Activated naive CD8-positive, alpha-beta T cell treated with anti-CD3 and anti-CD28 coated beads, Interleukin-2, amount 10 ng/mL, durations not matched to agents 7 days and 5 days (primary cell): ENCODE measurements around the gene RMC1. TPM values are rescaled to one million over a fixed set of nuclear protein-coding genes. Genes with fewer than 3 reads are reported as not detected.
"Not testable (repeated sequence)": the region's sequence is repeated elsewhere in the genome, so short reads cannot be mapped to it uniquely, and the experiment has no call there.

Experiments used
- ATAC-seq: fragments of 150-1000 bp; cut with Tn5 transposase; one replicate; pipeline ENCODE4 v1.10.0; 2021; ENCODE audit warnings: low read depth, moderate library complexity
- POLR2A ChIA-PET: fragments of 350-600 bp; sonication (Branson Sonifier 250); formaldehyde crosslinking; loops from one replicate; lab custom pipeline; 2021; ENCODE audit warnings: antibody characterized with exemption; lab: Charles Lee
- DNase-seq: peaks from one replicate; pipeline ENCODE4 v3.0.0; 2021
- H3K27ac Mint-ChIP-seq: one replicate; pipeline ENCODE4 v1.8.0; 2022; ENCODE audit warnings: mild to moderate bottlenecking, mixed read lengths
- H3K27me3 Mint-ChIP-seq: one replicate; pipeline ENCODE4 v1.8.0; 2022; ENCODE audit warnings: mild to moderate bottlenecking, moderate library complexity, mixed read lengths
- H3K36me3 Mint-ChIP-seq: one replicate; pipeline ENCODE4 v1.8.0; 2021; ENCODE audit warnings: mild to moderate bottlenecking, mixed read lengths
- H3K4me1 Mint-ChIP-seq: one replicate; pipeline ENCODE4 v1.8.0; 2021; ENCODE audit warnings: mixed read lengths
- H3K4me3 Mint-ChIP-seq: one replicate; pipeline ENCODE4 v1.8.0; 2022; ENCODE audit warnings: mild to moderate bottlenecking, moderate library complexity, mixed read lengths
- H3K9me3 Mint-ChIP-seq: one replicate; pipeline ENCODE4 v1.8.0; 2021; ENCODE audit warnings: mixed read lengths
- total RNA-seq, 2 experiments: library from RNA; stranded (reverse); gene quantifications; one replicate each; pipeline ENCODE4 v1.2.3, GENCODE V29; 2021

The RMC1 gene
- total RNA-seq, 2 experiments from 2014 or later, result 55.8 to 58.3 TPM

GRCh38 chr18:23484561-23485182, 18.6 kb upstream of the RMC1 start:
- Mint-ChIP-seq H3K9me3 (no peaks in the 10 kb centered on the region), H3K27me3 (no peaks in the 10 kb centered on the region), H3K27ac (no peak overlapping the region), H3K4me1 (peaks cover 10% of the 10 kb centered on the region), H3K4me3 (no peak overlapping the region), H3K36me3 (peaks cover 10% of the 10 kb centered on the region)
- POLR2A ChIA-PET, result interaction anchor here (0.6 kb wide), 1 partner anchor 21 kb away, joined by 5 read pairs; no protein-coding TSS in a partner anchor
- DNase-seq, result no peak
- ATAC-seq, result no peak

- no peak overlapping the region for H3K27ac Mint-ChIP-seq
- H3K4me1 Mint-ChIP-seq, result peaks cover 10% of the 10 kb centered on the region
- POLR2A ChIA-PET, result no interaction called here
- peaks cover 9% of the 10 kb centered on the region for H3K36me3 Mint-ChIP-seq
- H3K9me3 Mint-ChIP-seq, result peaks cover 3% of the 10 kb centered on the region
- H3K4me3 Mint-ChIP-seq, result no peak overlapping the region
- no peak for DNase-seq
- H3K27me3 Mint-ChIP-seq, result no peaks in the 10 kb centered on the region
- ATAC-seq, result no peak
Measured at GRCh38 chr18:23485386-23485785, 17.9 kb upstream of the RMC1 start.

DNA sequence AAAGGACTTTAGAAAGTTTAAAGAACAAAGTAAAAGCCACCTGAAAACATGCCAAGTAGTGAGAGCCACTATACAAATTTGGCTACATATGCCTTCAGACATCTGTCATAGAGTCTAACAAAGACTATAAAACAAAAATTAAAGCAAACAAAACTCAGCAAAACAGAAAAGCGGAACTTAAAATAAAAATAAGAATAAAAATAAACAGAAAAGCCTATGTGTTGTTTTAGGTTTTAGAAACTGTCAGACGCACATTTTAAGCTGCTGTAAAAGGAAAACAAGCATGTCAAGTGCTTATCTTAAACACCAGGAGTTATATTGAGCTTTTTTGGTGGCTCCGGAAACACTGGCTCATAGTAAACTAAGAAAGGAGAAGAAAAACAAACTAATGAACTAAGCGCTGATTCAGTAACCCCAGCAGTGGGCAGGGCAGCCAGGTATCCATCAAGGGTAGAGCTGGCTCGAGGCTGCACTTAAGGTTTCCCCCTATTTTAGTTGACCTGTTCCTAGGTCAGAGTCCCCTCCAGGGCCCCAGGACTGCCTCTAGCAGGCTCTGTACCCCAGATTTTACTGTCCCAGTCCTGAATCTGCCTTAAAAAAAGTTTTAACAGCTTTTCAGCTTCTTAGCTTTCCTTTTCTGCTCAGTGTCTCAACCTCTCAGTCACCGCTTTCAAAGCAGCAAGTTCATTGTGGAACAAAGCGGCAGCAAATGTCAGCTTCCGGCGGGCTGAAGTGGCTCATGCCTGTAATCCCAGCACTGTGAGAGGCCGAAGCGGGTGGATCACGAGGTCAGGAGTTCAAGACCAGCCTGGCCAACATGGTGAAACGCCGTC, 15.4 kb upstream of the RMC1 start:
- DNase-seq, result peak; percentile 48
- Mint-ChIP-seq H3K27ac (peak overlapping the region; percentile 83), H3K4me1 (peaks cover 10% of the 10 kb centered on the region), H3K36me3 (peaks cover 5% of the 10 kb centered on the region), H3K27me3 (no peaks in the 10 kb centered on the region), H3K9me3 (peaks cover 3% of the 10 kb centered on the region), H3K4me3 (peak overlapping the region; percentile 57)
- ATAC-seq, result peak; percentile 81
- POLR2A ChIA-PET, result interaction anchor here (0.8 to 1.8 kb wide), 6 partner anchors 9 to 438 kb away, joined by 3 to 9 read pairs (median 5); partner anchors contain the start of gene RIOK3

- H3K4me3 Mint-ChIP-seq, H3K4me1 Mint-ChIP-seq, H3K9me3 Mint-ChIP-seq, DNase-seq, H3K36me3 Mint-ChIP-seq, ATAC-seq, H3K27me3 Mint-ChIP-seq, H3K27ac Mint-ChIP-seq, POLR2A ChIA-PET: not testable (repeated sequence)
Measured at GRCh38 chr18:23489586-23489985, 13.7 kb upstream of the RMC1 start.

DNA sequence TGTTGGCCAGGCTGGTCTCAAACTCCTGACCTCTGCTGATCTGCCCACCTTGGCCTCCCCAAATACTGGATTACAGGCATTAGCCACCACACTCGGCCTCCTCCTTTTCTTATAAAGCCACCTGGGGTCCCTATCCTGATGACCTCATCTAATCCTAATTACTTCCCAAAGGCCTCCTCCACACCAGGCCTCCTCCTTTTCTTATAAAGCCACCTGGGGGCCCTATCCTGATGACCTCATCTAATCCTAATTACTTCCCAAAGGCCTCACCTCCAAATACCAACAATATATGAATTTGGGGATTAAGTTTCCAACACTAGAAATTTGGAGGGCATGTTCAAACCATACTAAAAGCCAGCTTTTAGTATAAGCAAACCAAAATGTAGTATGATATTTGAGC, 9.7 kb upstream of the RMC1 start:
- peaks cover 3% of the 10 kb centered on the region for H3K9me3 Mint-ChIP-seq
- ATAC-seq (no peak), DNase-seq (no peak)
- H3K27me3 Mint-ChIP-seq, result no peaks in the 10 kb centered on the region
- peaks cover 2% of the 10 kb centered on the region for H3K36me3 Mint-ChIP-seq
- no peak overlapping the region for H3K4me3 Mint-ChIP-seq
- H3K27ac Mint-ChIP-seq, result no peak overlapping the region
- peaks cover 10% of the 10 kb centered on the region for H3K4me1 Mint-ChIP-seq
- POLR2A ChIA-PET, result no interaction called here

DNA sequence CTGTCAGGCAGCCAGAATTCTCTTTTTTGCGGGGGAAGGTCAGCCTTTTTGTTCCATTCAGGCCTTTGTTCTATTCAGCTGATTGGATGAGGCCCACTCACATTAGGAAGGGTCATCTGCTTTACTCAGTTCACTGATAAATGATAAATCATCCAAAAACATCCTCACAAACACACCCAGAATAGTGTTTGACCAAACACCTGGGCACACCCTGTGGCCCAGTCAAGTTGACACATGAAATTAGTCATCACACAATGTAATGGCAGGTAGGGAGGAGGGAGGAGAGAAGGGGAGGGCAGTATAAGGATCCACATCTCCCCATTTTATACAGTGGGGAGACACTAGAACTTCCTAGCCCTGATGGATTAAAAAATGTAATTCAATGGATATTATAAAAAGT, 8.3 kb upstream of the RMC1 start:
- Mint-ChIP-seq H3K27ac (no peak overlapping the region), H3K36me3 (peaks cover 2% of the 10 kb centered on the region), H3K27me3 (no peaks in the 10 kb centered on the region), H3K4me3 (no peak overlapping the region), H3K9me3 (peaks cover 3% of the 10 kb centered on the region), H3K4me1 (peaks cover 17% of the 10 kb centered on the region)
- ATAC-seq (no peak), DNase-seq (no peak)
- POLR2A ChIA-PET, result no interaction called here

GRCh38 chr18:23495723-23496440, 7.4 kb upstream of the RMC1 start:
- Mint-ChIP-seq H3K4me3 (no peak overlapping the region), H3K4me1 (peaks cover 17% of the 10 kb centered on the region), H3K36me3 (peaks cover 2% of the 10 kb centered on the region), H3K27me3 (no peaks in the 10 kb centered on the region), H3K27ac (no peak overlapping the region), H3K9me3 (no peaks in the 10 kb centered on the region)
- POLR2A ChIA-PET, result no interaction called here
- no peak for DNase-seq
- no peak for ATAC-seq

DNA sequence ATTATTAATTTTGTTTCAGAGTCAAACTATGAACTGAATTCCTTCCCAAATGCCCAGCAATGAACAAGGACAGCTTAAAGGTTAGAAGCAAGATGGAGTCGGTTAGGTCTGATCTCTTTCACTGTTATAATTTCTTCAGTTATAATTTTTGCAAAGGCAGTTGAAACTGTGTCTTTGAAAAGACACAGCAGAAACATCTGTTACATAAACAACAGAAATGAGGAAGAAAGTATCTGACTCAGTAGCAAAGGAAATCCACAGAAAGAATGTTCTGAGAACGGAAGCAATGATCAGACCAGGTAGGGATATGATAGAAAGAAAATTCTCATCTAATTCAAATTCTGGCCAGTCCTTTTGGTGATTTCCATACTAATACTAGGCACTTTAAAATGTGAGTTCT, 5.2 kb upstream of the RMC1 start:
- Mint-ChIP-seq H3K36me3 (no peaks in the 10 kb centered on the region), H3K4me1 (peaks cover 25% of the 10 kb centered on the region), H3K4me3 (no peak overlapping the region), H3K27ac (no peak overlapping the region), H3K9me3 (no peaks in the 10 kb centered on the region), H3K27me3 (no peaks in the 10 kb centered on the region)
- POLR2A ChIA-PET, result interaction anchor here (1.0 to 1.9 kb wide), 2 partner anchors 10 to 88 kb away, joined by 3 to 9 read pairs; no protein-coding TSS in a partner anchor
- ATAC-seq (no peak), DNase-seq (no peak)

GRCh38 chr18:23498877-23499276, 4.4 kb upstream of the RMC1 start:
- Mint-ChIP-seq H3K9me3 (no peaks in the 10 kb centered on the region), H3K27me3 (no peaks in the 10 kb centered on the region), H3K36me3 (no peaks in the 10 kb centered on the region), H3K4me1 (peaks cover 27% of the 10 kb centered on the region), H3K4me3 (peak overlapping the region; percentile 18), H3K27ac (no peak overlapping the region)
- peak; percentile 51 for ATAC-seq
- POLR2A ChIA-PET, result interaction anchor here (1.0 to 1.9 kb wide), 2 partner anchors 11 to 87 kb away, joined by 3 to 9 read pairs; no protein-coding TSS in a partner anchor
- DNase-seq, result peak; percentile 56

- no peaks in the 10 kb centered on the region for H3K9me3 Mint-ChIP-seq
- POLR2A ChIA-PET, result interaction anchor here (1.0 to 1.9 kb wide), 2 partner anchors 11 to 86 kb away, joined by 3 to 9 read pairs; no protein-coding TSS in a partner anchor
Measured at GRCh38 chr18:23499291-23499781, 4.0 kb upstream of the RMC1 start.

DNA sequence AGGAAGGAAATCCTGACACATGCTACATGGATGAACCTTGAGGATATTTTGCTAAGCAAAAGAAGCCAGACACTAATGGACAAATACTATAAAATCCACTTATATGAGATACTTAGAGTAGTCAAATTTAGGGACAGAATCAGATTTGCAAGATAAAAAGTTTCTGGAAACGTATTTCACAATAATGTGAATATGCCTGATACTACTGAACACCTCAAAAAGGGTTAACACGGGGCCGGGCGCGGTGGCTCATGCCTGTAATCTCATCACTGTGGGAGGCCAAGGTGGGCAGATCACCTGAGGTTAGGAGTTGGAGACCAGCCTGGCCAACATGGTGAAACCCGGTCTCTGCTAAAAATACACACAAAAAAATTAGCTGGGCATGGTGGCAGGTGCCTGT, 1.7 kb upstream of the RMC1 start:
- H3K27me3 Mint-ChIP-seq, result no peaks in the 10 kb centered on the region
- no peak for DNase-seq
- POLR2A ChIA-PET, result no interaction called here
- H3K4me3 Mint-ChIP-seq, result no peak overlapping the region
- ATAC-seq, result no peak
- no peaks in the 10 kb centered on the region for H3K9me3 Mint-ChIP-seq
- H3K27ac Mint-ChIP-seq, result no peak overlapping the region
- peaks cover 38% of the 10 kb centered on the region for H3K4me1 Mint-ChIP-seq
- H3K36me3 Mint-ChIP-seq, result peaks cover 6% of the 10 kb centered on the region

More at GRCh38 chr18:23499291-23499781, 4.0 kb upstream of the RMC1 start:
- DNase-seq, result no peak
- H3K36me3 Mint-ChIP-seq, result no peaks in the 10 kb centered on the region
- no peak overlapping the region for H3K4me3 Mint-ChIP-seq
- no peaks in the 10 kb centered on the region for H3K27me3 Mint-ChIP-seq
- H3K4me1 Mint-ChIP-seq, result peaks cover 32% of the 10 kb centered on the region
- no peak overlapping the region for H3K27ac Mint-ChIP-seq
- ATAC-seq, result no peak

- H3K9me3 Mint-ChIP-seq, result no peaks in the 10 kb centered on the region
- peak overlapping the region; percentile 90 for H3K27ac Mint-ChIP-seq
- no peaks in the 10 kb centered on the region for H3K27me3 Mint-ChIP-seq
- ATAC-seq (no peak), DNase-seq (no peak)
- POLR2A ChIA-PET, result interaction anchor here (0.6 to 2.1 kb wide), 2 partner anchors 83 to 636 kb away, joined by 3 to 8 read pairs; partner anchors contain the start of gene CABYR
- H3K4me1 Mint-ChIP-seq, result peaks cover 44% of the 10 kb centered on the region
- peak overlapping the region; percentile 85 for H3K4me3 Mint-ChIP-seq
- peaks cover 9% of the 10 kb centered on the region for H3K36me3 Mint-ChIP-seq
Measured at GRCh38 chr18:23502516-23503037, 734 bp upstream of the RMC1 start.

- peak overlapping the region; percentile 93 for H3K4me3 Mint-ChIP-seq
- POLR2A ChIA-PET, result interaction anchor here (0.8 to 2.1 kb wide), 2 partner anchors 81 to 1904 kb away, joined by 3 to 8 read pairs; no protein-coding TSS in a partner anchor
- peaks cover 43% of the 10 kb centered on the region for H3K4me1 Mint-ChIP-seq
- peaks cover 15% of the 10 kb centered on the region for H3K36me3 Mint-ChIP-seq
- peak overlapping the region; percentile 91 for H3K27ac Mint-ChIP-seq
- DNase-seq (no peak), ATAC-seq (no peak)
- H3K27me3 Mint-ChIP-seq, result no peaks in the 10 kb centered on the region
- H3K9me3 Mint-ChIP-seq, result no peaks in the 10 kb centered on the region
Measured at GRCh38 chr18:23503963-23504344, 643 bp downstream of the RMC1 start.
